Psoas muscle (tissue), 8 donors: Measurements from ENCODE around the gene SH3D19. TPM values are rescaled to one million over a fixed set of nuclear protein-coding genes. Genes with fewer than 3 reads are reported as not detected.

Source experiments
- ATAC-seq, 4 donors: fragments of 200-7000 bp; cut with Tn5 transposase; one replicate each; pipeline ENCODE4 v1.9.1; 2020; ENCODE audit warnings: moderate library complexity in 3 of 4, mild to moderate bottlenecking in 2 of 4
- DNase-seq, 2 donors: peaks; one replicate each; pipeline ENCODE4 v3.0.0-alpha.2; 2020
- H3K27ac ChIP-seq: fragments of 200-600 bp; one replicate; pipeline ENCODE4 v1.8.0; 2022
- H3K27me3 ChIP-seq, 3 donors: fragments of 200-600 bp in 1 of 3; one replicate each; pipeline versions ENCODE4 v1.6.1 to v1.8.0; 2013 to 2022; ENCODE audit warnings: low read length in 2 of 3, mild to moderate bottlenecking in 2 of 3, moderate library complexity in 1 of 3; ENCODE audit not compliant: insufficient read depth in 3 of 3
- H3K36me3 ChIP-seq, 2 donors: fragments of 200-600 bp in 1 of 2; one replicate each; pipeline versions ENCODE4 v1.6.1 to v1.8.0; 2013 to 2022; ENCODE audit warnings: low read depth in 1 of 2, mild to moderate bottlenecking in 1 of 2, moderate library complexity in 1 of 2; ENCODE audit not compliant: insufficient read depth in 1 of 2
- H3K4me1 ChIP-seq: fragments of 200-600 bp; one replicate; pipeline ENCODE4 v1.8.0; 2022
- H3K4me3 ChIP-seq: fragments of 200-600 bp; one replicate; pipeline ENCODE4 v1.8.0; 2022; ENCODE audit warnings: mild to moderate bottlenecking
- H3K9me3 ChIP-seq: fragments of 200-600 bp; one replicate; pipeline ENCODE4 v1.8.0; 2022
- CTCF ChIP-seq: fragments of 200-600 bp; IDR thresholded peaks from one replicate; pipeline ENCODE4 v1.8.0; 2022; ENCODE audit warnings: antibody characterized with exemption
- WGBS, 3 donors: extraction: QIAGEN DNeasy Blood & Tissue Kit; methylation state at CpG; one replicate each; pipeline versions ENCODE4 v1.1.6 to v1.1.7; 2013; 5-methylcytosine and 5-hydroxymethylcytosine counted together
- intact Hi-C, 2 donors: fragments of 100-400 bp; cut with DNase I; formaldehyde crosslinking; loops; one replicate each; pipeline versions ENCODE4 v1.11.0 to v1.14.2; 2022
- polyA plus RNA-seq, 3 donors: library from polyadenylated mRNA; stranded (reverse); fragments of 200-250 nt; gene quantifications; one replicate each; pipeline ENCODE4 v1.2.3, GENCODE V29; 2013
- total RNA-seq, 4 donors: library from RNA; stranded (reverse); fragmentation: NEBNext Ultra II Directional in 2 of 4; extraction: Animal tissue kit (Norgen Biotek cat#: 25700) in 2 of 4; gene quantifications; one replicate each; pipeline versions ENCODE4 v1.2.1 to v1.2.4, GENCODE V29; 2021 to 2023
- donor health status: healthy with polysubstance abuse.
- donor health status: DM: no; HTN: no; CAD: no; lungs with moderate emphysema.
- donor health status: Bipolar disorder and iron deficiency.
- donor health status: healthy.
- donor health status: DM: yes; HTN: yes; CAD: no.
- donor health status: DM: no; HTN: no; CAD: no.
- donor health status: DM: no; HTN: no; CAD: no.
- donor health status: DM: yes; HTN: yes; CAD: no.

SH3D19 gene
- total and polyA plus RNA-seq, 7 donors = 7.0 to 59.0 (median 26.9) TPM

- H3K36me3 ChIP-seq = peaks cover 0 to 3% of the 10 kb centered on the region in 2 donors
- no peaks in the 10 kb centered on the region for H3K4me1 ChIP-seq
- DNase-seq (no peak), ATAC-seq (no peak)
- TF ChIP-seq CTCF = no peak
- no peak overlapping the region for H3K27ac ChIP-seq
- 71 to 75% (median 74%) methylated on average over 1 of the region's 1 CpG for WGBS, 3 donors
- H3K27me3 ChIP-seq = no peaks in the 10 kb centered on the region
- intact Hi-C loops = no loop called here
- H3K4me3 ChIP-seq = no peak overlapping the region
- H3K9me3 ChIP-seq = no peaks in the 10 kb centered on the region
Observed at GRCh38 chr4:151215295-151215694, 110.1 kb downstream of the SH3D19 start.

GRCh38 chr4:151207868-151208267 is 117.5 kb downstream of the SH3D19 start:
- no peaks in the 10 kb centered on the region for H3K27me3 ChIP-seq
- H3K4me1 ChIP-seq = peaks cover 8% of the 10 kb centered on the region
- DNase-seq = no peak
- TF ChIP-seq CTCF = no peak
- no peak for ATAC-seq
- no peak overlapping the region for H3K27ac ChIP-seq
- H3K36me3 ChIP-seq = peaks cover 0 to 3% of the 10 kb centered on the region in 2 donors
- H3K4me3 ChIP-seq = no peak overlapping the region
- 86 to 93% (median 91%) methylated on average over 1 of the region's 1 CpG for WGBS, 3 donors
- intact Hi-C loops = no loop called here
- no peaks in the 10 kb centered on the region for H3K9me3 ChIP-seq

GRCh38 chr4:151207186-151207585 is 118.2 kb downstream of the SH3D19 start:
- intact Hi-C loops = no loop called here
- DNase-seq (no peak), ATAC-seq (no peak)
- TF ChIP-seq CTCF = no peak
- WGBS, 3 donors = 71 to 83% (median 74%) methylated on average over 1 of the region's 1 CpG
- Histone ChIP-seq H3K4me3 (no peak overlapping the region), H3K36me3 (no peaks in the 10 kb centered on the region), H3K4me1 (peaks cover 8% of the 10 kb centered on the region), H3K9me3 (no peaks in the 10 kb centered on the region), H3K27ac (no peak overlapping the region), H3K27me3 (no peaks in the 10 kb centered on the region)

GRCh38 chr4:151206241-151207005 is 119.0 kb downstream of the SH3D19 start:
- Histone ChIP-seq H3K27ac (no peak overlapping the region), H3K9me3 (no peaks in the 10 kb centered on the region), H3K4me1 (peaks cover 8% of the 10 kb centered on the region), H3K4me3 (no peak overlapping the region), H3K27me3 (no peaks in the 10 kb centered on the region), H3K36me3 (no peaks in the 10 kb centered on the region)
- intact Hi-C loops = no loop called here
- ATAC-seq (no peak), DNase-seq (no peak)
- no peak for TF ChIP-seq CTCF
- 40 to 58% (median 46%) methylated on average over 3 of the region's 3 CpGs for WGBS, 3 donors

- peaks cover 8% of the 10 kb centered on the region for H3K4me1 ChIP-seq
- no peak overlapping the region for H3K4me3 ChIP-seq
- no peak overlapping the region for H3K27ac ChIP-seq
Observed at GRCh38 chr4:151205722-151206121, 119.7 kb downstream of the SH3D19 start.

More at GRCh38 chr4:151205722-151206121, 119.7 kb downstream of the SH3D19 start:
- ATAC-seq (no peak), DNase-seq (no peak)
- WGBS, 3 donors = 56 to 62% (median 62%) methylated on average over 1 of the region's 1 CpG
- no peak for TF ChIP-seq CTCF
- intact Hi-C loops = no loop called here
- Histone ChIP-seq H3K27me3 (no peaks in the 10 kb centered on the region), H3K9me3 (no peaks in the 10 kb centered on the region), H3K36me3 (no peaks in the 10 kb centered on the region)
